KOPT-K1 (cell line): ENCODE results near the gene TXNL4A.

Experiments used
- H3K27ac ChIP-seq: fragments of 200-600 bp; sonication (generic); 2 replicates; pipeline ENCODE4 v1.5.1; 2016; ENCODE audit warnings: antibody characterized with exemption, mild to moderate bottlenecking, low read depth, low read length; ENCODE audit not compliant: poor library complexity, severe bottlenecking
- H3K36me3 ChIP-seq: fragments of 200-600 bp; sonication (generic); 2 replicates; pipeline ENCODE4 v1.5.1; 2017; ENCODE audit warnings: antibody characterized with exemption, mild to moderate bottlenecking, low read length, moderate library complexity; ENCODE audit not compliant: insufficient read depth
- H3K9me3 ChIP-seq: fragments of 200-600 bp; sonication (generic); 2 replicates; pipeline ENCODE4 v1.5.1; 2017; ENCODE audit warnings: antibody characterized with exemption, low read length, mild to moderate bottlenecking; ENCODE audit not compliant: insufficient read depth, poor library complexity, severe bottlenecking

TXNL4A gene

GRCh38 chr18:79979843-79980242, 8.5 kb downstream of the TXNL4A start:
- Histone ChIP-seq H3K27ac (no peak overlapping the region), H3K9me3 (no peaks in the 10 kb centered on the region), H3K36me3 (peaks cover 89% of the 10 kb centered on the region)

- peaks cover 90% of the 10 kb centered on the region for H3K36me3 ChIP-seq
- no peaks in the 10 kb centered on the region for H3K9me3 ChIP-seq
- H3K27ac ChIP-seq: no peak overlapping the region
These were observed 12.2 kb downstream of the TXNL4A start for GRCh38 chr18:79975985-79976680.

GRCh38 chr18:79975043-79975442, 13.3 kb downstream of the TXNL4A start:
- Histone ChIP-seq H3K27ac (no peak overlapping the region), H3K36me3 (peaks cover 92% of the 10 kb centered on the region), H3K9me3 (no peaks in the 10 kb centered on the region)

GRCh38 chr18:79974025-79974654, 14.2 kb downstream of the TXNL4A start:
- Histone ChIP-seq H3K9me3 (no peaks in the 10 kb centered on the region), H3K27ac (no peak overlapping the region), H3K36me3 (peaks cover 91% of the 10 kb centered on the region)

GRCh38 chr18:79973517-79973916, 14.8 kb downstream of the TXNL4A start:
- H3K36me3 ChIP-seq: peaks cover 88% of the 10 kb centered on the region
- no peak overlapping the region for H3K27ac ChIP-seq
- no peaks in the 10 kb centered on the region for H3K9me3 ChIP-seq

- H3K9me3 ChIP-seq: no peaks in the 10 kb centered on the region
- H3K36me3 ChIP-seq: peaks cover 86% of the 10 kb centered on the region
- H3K27ac ChIP-seq: no peak overlapping the region
These were observed 15.6 kb downstream of the TXNL4A start for GRCh38 chr18:79972720-79973119.

GRCh38 chr18:79971986-79972385, 16.4 kb downstream of the TXNL4A start:
- no peak overlapping the region for H3K27ac ChIP-seq
- H3K9me3 ChIP-seq: no peaks in the 10 kb centered on the region
- H3K36me3 ChIP-seq: peaks cover 87% of the 10 kb centered on the region

GRCh38 chr18:79971211-79971952, 17.0 kb downstream of the TXNL4A start:
- Histone ChIP-seq H3K36me3 (peaks cover 81% of the 10 kb centered on the region), H3K9me3 (no peaks in the 10 kb centered on the region), H3K27ac (no peak overlapping the region)

- peaks cover 73% of the 10 kb centered on the region for H3K36me3 ChIP-seq
- no peak overlapping the region for H3K27ac ChIP-seq
- H3K9me3 ChIP-seq: no peaks in the 10 kb centered on the region
These were observed 17.8 kb downstream of the TXNL4A start for GRCh38 chr18:79970419-79971133.

- Histone ChIP-seq H3K27ac (no peak overlapping the region), H3K36me3 (peaks cover 20% of the 10 kb centered on the region), H3K9me3 (no peaks in the 10 kb centered on the region)
These were observed 23.1 kb downstream of the TXNL4A start for GRCh38 chr18:79965119-79965902.

- Histone ChIP-seq H3K9me3 (no peaks in the 10 kb centered on the region), H3K36me3 (peaks cover 12% of the 10 kb centered on the region; the same call in 1 of the 2 replicates), H3K27ac (no peak within 1 kb of the TSS)
These were observed 23.8 kb downstream of the TXNL4A start, which contains the start of gene HSBP1L1 for GRCh38 chr18:79964330-79965118. Gene HSBP1L1 (plus strand): TSS chr18:79964643. CDS start chr18:79964736, 93 bp downstream.

- H3K27ac ChIP-seq: no peak overlapping the region
- H3K36me3 ChIP-seq: peaks cover 9% of the 10 kb centered on the region; the same call in 1 of the 2 replicates
- no peaks in the 10 kb centered on the region for H3K9me3 ChIP-seq
These were observed 24.6 kb downstream of the TXNL4A start for GRCh38 chr18:79963658-79964329.
